SH-SY5Y (cell line): ENCODE measurements around the gene TSR3.

ENCODE experiments used
- GATA2 ChIP-seq: IDR thresholded peaks from 2 replicates; pipeline ENCODE4 v1.6.1; 2011; ENCODE audit warnings: mild to moderate bottlenecking, low read depth, low read length
- GATA3 ChIP-seq: IDR thresholded peaks from 2 replicates; pipeline ENCODE4 v1.6.1; 2011; ENCODE audit warnings: low read depth, mild to moderate bottlenecking, low read length, moderate library complexity

DNA sequence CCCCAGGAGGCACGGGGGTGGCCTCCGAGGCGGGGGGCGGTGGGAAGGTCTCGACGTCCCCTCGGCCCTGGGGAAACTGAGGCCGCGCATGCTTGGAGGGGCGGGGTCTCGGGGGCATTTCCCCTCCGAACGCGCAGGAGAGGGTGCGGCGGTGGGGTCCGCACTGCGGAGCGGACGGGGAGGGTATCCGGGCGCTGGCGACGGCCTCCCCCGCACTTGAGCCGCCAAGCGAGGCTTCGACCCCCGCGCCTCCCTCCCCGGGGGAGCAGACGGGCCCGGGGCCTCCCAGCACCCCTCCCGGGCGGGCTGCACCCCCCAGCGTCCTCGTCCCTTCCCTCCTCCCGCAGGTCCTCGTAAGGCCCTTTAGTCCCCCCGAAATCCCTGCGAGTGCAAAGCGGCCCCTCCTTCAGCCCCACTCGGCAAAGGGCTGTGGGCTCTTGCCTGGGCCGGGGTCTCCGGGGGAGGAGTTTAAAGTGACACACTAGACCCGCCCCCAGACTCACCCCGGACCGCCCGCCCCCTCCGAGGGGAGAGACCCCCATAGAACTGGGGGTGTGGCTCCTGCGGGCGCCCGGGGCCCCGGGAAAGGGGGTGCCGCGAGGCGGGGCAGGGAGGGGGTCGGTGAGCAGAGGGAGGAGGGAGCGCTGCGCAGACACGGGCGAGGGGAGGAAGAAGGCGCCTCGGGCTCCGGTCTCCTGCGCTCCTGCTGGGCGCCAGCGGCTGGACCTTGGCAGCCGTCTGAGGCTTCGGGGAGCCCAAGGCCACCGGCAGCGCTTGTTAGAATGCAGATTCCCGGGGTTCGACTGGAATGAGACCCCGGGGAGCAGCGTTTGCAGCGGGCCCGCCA, 17.6 kb downstream of the TSR3 start:
- TF ChIP-seq GATA2: no peak
- no peak for TF ChIP-seq GATA3
